ENCODE measurements around the gene ENO4. TPM values are rescaled to one million over a fixed set of nuclear protein-coding genes. Genes with fewer than 3 reads are reported as not detected.

ENO4 gene
- total RNA-seq, 4 donors from 2014 or later = 0.44 to 1.8 (median 1.2) TPM

- no peak for TF ChIP-seq POLR2A (IDR thresholded peaks at IDR 0.05)
- no peak for TF ChIP-seq CTCF (IDR thresholded peaks at IDR 0.05)
- no peaks in the 10 kb centered on the region for H3K36me3 ChIP-seq
These were observed 26.6 kb downstream of the ENO4 start for GRCh38 chr10:116875897-116876296.

GRCh38 chr10:116877391-116877790, 28.1 kb downstream of the ENO4 start:
- Histone ChIP-seq H3K27ac (no peak overlapping the region), H3K36me3 (no peaks in the 10 kb centered on the region), H3K4me1 (no peaks in the 10 kb centered on the region), H3K27me3 (no peaks in the 10 kb centered on the region), H3K9me3 (no peaks in the 10 kb centered on the region), H3K4me3 (replicated peaks in 1 of 3) (no peak overlapping the region)
- intact Hi-C loops (cut with DNase I) = no loop called here
- 85 to 88% methylated on average over 3 of the region's 3 CpGs for WGBS, 2 donors
- TF ChIP-seq POLR2A (IDR thresholded peaks at IDR 0.05) (no peak), CTCF (IDR thresholded peaks at IDR 0.05) (no peak)
- DNase-seq = no peak

More at GRCh38 chr10:116875897-116876296, 26.6 kb downstream of the ENO4 start:
- Histone ChIP-seq H3K27me3 (no peaks in the 10 kb centered on the region), H3K27ac (no peak overlapping the region), H3K4me1 (no peaks in the 10 kb centered on the region), H3K4me3 (replicated peaks in 1 of 3) (no peak overlapping the region), H3K9me3 (no peaks in the 10 kb centered on the region)
- DNase-seq = no peak
- 94% methylated on average over 2 of the region's 2 CpGs for WGBS, 2 donors
- intact Hi-C loops (cut with DNase I) = no loop called here

GRCh38 chr10:116878123-116878522, 28.8 kb downstream of the ENO4 start:
- TF ChIP-seq POLR2A (IDR thresholded peaks at IDR 0.05) (no peak), CTCF (IDR thresholded peaks at IDR 0.05) (no peak)
- WGBS, 2 donors = 78 to 83% methylated on average over 2 of the region's 2 CpGs
- Histone ChIP-seq H3K9me3 (no peaks in the 10 kb centered on the region), H3K27ac (no peak overlapping the region), H3K27me3 (no peaks in the 10 kb centered on the region), H3K4me1 (no peaks in the 10 kb centered on the region), H3K36me3 (no peaks in the 10 kb centered on the region), H3K4me3 (replicated peaks in 1 of 3) (no peak overlapping the region)
- intact Hi-C loops (cut with DNase I) = no loop called here
- DNase-seq = no peak

GRCh38 chr10:116879817-116880216, 30.5 kb downstream of the ENO4 start:
- DNase-seq = no peak
- intact Hi-C loops (cut with DNase I) = no loop called here
- Histone ChIP-seq H3K36me3 (no peaks in the 10 kb centered on the region), H3K27me3 (no peaks in the 10 kb centered on the region), H3K4me3 (replicated peaks in 1 of 3) (no peak overlapping the region), H3K27ac (no peak overlapping the region), H3K4me1 (no peaks in the 10 kb centered on the region), H3K9me3 (no peaks in the 10 kb centered on the region)
- 77 to 79% methylated on average over 7 of the region's 7 CpGs for WGBS, 2 donors
- no peak for TF ChIP-seq POLR2A (IDR thresholded peaks at IDR 0.05)
- no peak for TF ChIP-seq CTCF (IDR thresholded peaks at IDR 0.05)

GRCh38 chr10:116880716-116881482, 31.6 kb downstream of the ENO4 start:
- Histone ChIP-seq H3K27me3 (no peaks in the 10 kb centered on the region), H3K27ac (no peak overlapping the region), H3K4me1 (no peaks in the 10 kb centered on the region), H3K9me3 (no peaks in the 10 kb centered on the region), H3K4me3 (replicated peaks in 1 of 3) (no peak overlapping the region), H3K36me3 (peaks cover 0 to 2% of the 10 kb centered on the region in 2 donors)
- 81 to 83% methylated on average over 10 of the region's 10 CpGs for WGBS, 2 donors
- intact Hi-C loops (cut with DNase I) = no loop called here
- TF ChIP-seq CTCF (IDR thresholded peaks at IDR 0.05) (no peak), POLR2A (IDR thresholded peaks at IDR 0.05) (no peak)
- DNase-seq = no peak
